Brain microvascular endothelial cell (primary cell): ENCODE data around the gene ATXN10.

Experiments
- DNase-seq: peaks from one replicate; pipeline ENCODE4 v3.0.0-alpha.2; 2020
- H3K27ac ChIP-seq: fragments of 250-450 bp; sonication (Bioruptor Pico); 2 replicates; pipeline ENCODE4 v1.5.1; 2020; ENCODE audit warnings: mild to moderate bottlenecking, moderate library complexity
- H3K27me3 ChIP-seq: fragments of 250-450 bp; sonication (Bioruptor Pico); replicated peaks from 2 replicates; pipeline ENCODE4 v1.5.1; 2020; ENCODE audit warnings: mild to moderate bottlenecking
- H3K36me3 ChIP-seq: fragments of 250-450 bp; sonication (Bioruptor Pico); replicated peaks from 2 replicates; pipeline ENCODE4 v1.5.1; 2020; ENCODE audit warnings: mild to moderate bottlenecking
- H3K4me3 ChIP-seq: 2 replicates; pipeline ENCODE4 v1.5.1; 2011; ENCODE audit warnings: low read depth, mild to moderate bottlenecking, control low read depth, low read length, moderate library complexity
- CTCF ChIP-seq: IDR thresholded peaks from 2 replicates; pipeline ENCODE4 v1.5.1; 2011; ENCODE audit warnings: low read depth, mild to moderate bottlenecking, moderate library complexity, low read length, control low read depth, inconsistent platforms; ENCODE audit errors: missing control alignments
- in situ Hi-C: cut with HindIII; loops from 2 replicates; pipeline ENCODE4 v1.10.0; 2017; ENCODE audit warnings: low sequenced_read_pairs, low pct_ligation_motif_present

The ATXN10 gene

DNA sequence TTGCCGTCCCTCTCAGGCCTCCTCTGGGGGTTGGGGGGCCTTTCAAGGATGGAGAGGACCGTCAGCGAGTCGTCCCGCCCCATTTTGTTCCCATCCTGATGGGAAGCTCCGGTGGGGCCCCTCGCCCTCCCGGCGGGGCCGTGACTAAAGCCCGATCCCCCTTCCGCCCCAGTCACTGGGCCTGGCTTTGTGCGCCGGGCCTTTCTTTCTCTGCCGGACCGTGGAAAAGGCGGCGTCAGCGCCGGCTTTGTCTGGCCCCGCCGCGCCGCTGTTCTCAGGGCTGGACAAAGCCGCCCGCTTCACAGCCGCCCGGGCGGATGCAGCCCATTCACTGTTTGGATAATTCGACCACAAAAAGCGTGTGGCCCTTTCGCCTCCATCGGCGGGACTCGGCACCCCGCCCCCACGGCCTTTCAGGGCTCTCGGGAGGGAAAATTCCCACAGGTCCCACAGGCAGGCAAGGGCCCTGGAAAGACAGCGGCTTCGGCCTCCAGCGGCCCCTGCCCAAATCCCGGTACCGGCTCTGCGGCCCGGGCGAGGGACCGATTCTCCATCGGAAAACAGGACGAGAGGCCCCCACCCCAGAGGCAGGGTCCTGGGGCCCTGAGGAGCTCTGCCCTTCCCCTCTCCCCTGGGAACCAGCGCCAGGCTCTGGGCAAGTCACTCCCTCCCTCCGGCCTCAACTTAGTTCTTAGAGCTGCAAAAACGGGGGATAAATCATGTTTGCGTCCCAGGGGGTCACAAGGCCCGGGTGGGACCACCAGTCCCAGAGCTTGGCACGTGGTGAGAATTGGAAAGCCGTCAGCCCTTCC, 218.1 kb downstream of the ATXN10 start:
- peak; percentile 24 for DNase-seq
- Histone ChIP-seq H3K27ac (no peak overlapping the region), H3K27me3 (no peaks in the 10 kb centered on the region), H3K4me3 (peak overlapping the region; percentile 15), H3K36me3 (no peaks in the 10 kb centered on the region)
- TF ChIP-seq CTCF, result no peak
- in situ Hi-C loops, result no loop called here

DNA sequence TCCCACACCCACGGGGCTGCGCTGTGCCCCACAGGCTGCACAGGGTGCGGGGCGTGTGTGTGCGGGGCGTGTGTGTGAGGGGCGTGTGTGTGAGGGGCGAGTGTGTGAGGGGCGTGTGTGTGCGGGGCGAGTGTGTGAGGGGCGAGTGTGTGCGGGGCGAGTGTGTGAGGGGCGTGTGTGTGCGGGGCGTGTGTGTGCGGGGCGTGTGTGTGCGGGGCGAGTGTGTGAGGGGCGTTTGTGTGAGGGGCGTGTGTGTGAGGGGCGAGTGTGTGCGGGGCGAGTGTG, 218.7 kb downstream of the ATXN10 start:
- no peak for TF ChIP-seq CTCF
- Histone ChIP-seq H3K27me3 (no peaks in the 10 kb centered on the region), H3K27ac (no peak overlapping the region), H3K4me3 (no peak overlapping the region), H3K36me3 (no peaks in the 10 kb centered on the region)
- in situ Hi-C loops, result no loop called here
- DNase-seq, result no peak

GRCh38 chr22:45891021-45891421, 219.4 kb downstream of the ATXN10 start:
- in situ Hi-C loops, result no loop called here
- Histone ChIP-seq H3K27ac (no peak overlapping the region), H3K27me3 (no peaks in the 10 kb centered on the region), H3K36me3 (no peaks in the 10 kb centered on the region), H3K4me3 (no peak overlapping the region)
- no peak for TF ChIP-seq CTCF
- no peak for DNase-seq

GRCh38 chr22:45891471-45891995, 219.9 kb downstream of the ATXN10 start:
- TF ChIP-seq CTCF, result no peak
- in situ Hi-C loops, result no loop called here
- Histone ChIP-seq H3K27me3 (no peaks in the 10 kb centered on the region), H3K27ac (no peak overlapping the region), H3K4me3 (no peak overlapping the region), H3K36me3 (no peaks in the 10 kb centered on the region)
- no peak for DNase-seq

DNA sequence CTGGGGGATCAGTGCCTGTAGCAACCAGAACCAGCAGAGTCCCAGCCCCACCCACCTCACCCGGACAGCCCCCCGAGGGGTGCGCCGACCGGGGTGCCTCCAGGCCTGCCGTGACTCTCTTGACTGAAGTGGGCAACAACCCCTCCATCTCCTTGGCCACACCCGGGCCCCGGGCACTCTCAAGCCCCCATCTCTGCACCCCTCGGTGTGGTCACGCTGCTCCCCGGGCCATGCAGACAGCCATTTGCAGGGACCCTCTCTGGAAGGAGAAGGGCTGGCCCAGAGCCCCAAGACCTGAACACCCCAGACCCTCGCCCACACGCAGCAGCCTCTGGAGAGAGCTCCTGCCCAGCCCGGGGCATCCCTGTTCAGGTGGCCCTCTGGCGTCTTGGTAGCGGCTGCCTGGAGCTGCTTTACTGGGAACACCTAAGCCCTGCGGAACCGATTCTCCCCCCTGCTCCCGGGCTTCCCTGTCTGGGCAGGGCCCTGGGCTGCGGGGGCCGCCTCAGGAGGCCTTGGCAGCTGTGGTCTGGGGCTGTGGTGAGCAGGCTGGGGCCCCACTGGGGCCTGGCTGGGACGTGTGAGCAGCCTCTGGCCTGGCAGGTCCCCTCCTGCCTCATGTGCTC, 220.5 kb downstream of the ATXN10 start:
- in situ Hi-C loops, result no loop called here
- H3K27me3 ChIP-seq, result no peaks in the 10 kb centered on the region
- no peak for TF ChIP-seq CTCF
- no peak overlapping the region for H3K4me3 ChIP-seq
- no peak for DNase-seq
- H3K36me3 ChIP-seq, result no peaks in the 10 kb centered on the region
- no peak overlapping the region for H3K27ac ChIP-seq
